ENCODE results near the gene SHLD2.
"Not testable (repeated sequence)": the region's sequence is repeated elsewhere in the genome, so short reads cannot be mapped to it uniquely, and the experiment has no call there.

Gene SHLD2

GRCh38 chr10:87222789-87223188, 127.8 kb downstream of the SHLD2 start:
- DNase-seq = not testable (repeated sequence)

- not testable (repeated sequence) for DNase-seq
Observed at GRCh38 chr10:87225148-87225547, 130.1 kb downstream of the SHLD2 start, which contains the start of gene NUTM2A. TSS of gene NUTM2A (plus strand) at chr10:87225448. CDS start at chr10:87225831, 383 bp downstream.

DNA sequence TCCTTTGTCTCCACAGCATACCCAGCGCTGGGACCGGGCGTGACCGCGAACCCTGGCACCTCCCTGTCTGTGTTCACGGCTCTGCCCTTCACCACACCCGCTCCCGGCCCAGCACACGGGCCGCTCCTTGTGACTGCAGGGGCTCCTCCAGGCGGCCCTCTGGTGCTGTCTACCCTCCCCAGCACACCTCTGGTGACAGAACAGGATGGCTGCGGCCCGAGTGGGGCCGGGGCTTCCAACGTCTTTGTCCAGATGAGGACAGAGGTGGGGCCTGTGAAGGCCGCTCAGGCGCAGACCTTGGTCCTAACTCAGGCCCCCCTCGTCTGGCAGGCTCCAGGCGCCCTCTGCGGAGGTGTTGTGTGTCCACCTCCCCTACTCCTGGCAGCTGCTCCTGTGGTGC, 133.2 kb downstream of the SHLD2 start:
- not testable (repeated sequence) for DNase-seq

GRCh38 chr10:87229211-87229610, 134.2 kb downstream of the SHLD2 start:
- DNase-seq = not testable (repeated sequence)

GRCh38 chr10:87234854-87235253, 139.8 kb downstream of the SHLD2 start:
- DNase-seq = not testable (repeated sequence)

GRCh38 chr10:87237244-87237643, 142.2 kb downstream of the SHLD2 start:
- not testable (repeated sequence) for DNase-seq

GRCh38 chr10:87239346-87239808, 144.4 kb downstream of the SHLD2 start:
- DNase-seq = not testable (repeated sequence)

Measured in SHP77 treated with DMSO at 0.1 percent for 48 hours (cell line).